BLaER1 (cell line): Measurements from ENCODE around the gene NFYC.
"Not testable (repeated sequence)": the region's sequence is repeated elsewhere in the genome, so short reads cannot be mapped to it uniquely, and the experiment has no call there.

Source experiments
- H3K27ac ChIP-seq: shearing (Covaris generic); formaldehyde crosslinking; 2 replicates; pipeline ENCODE4 v1.8.1; 2022
- H3K27me3 ChIP-seq: shearing (Covaris generic); formaldehyde crosslinking; 2 replicates; pipeline ENCODE4 v1.8.1; 2022
- H3K36me3 ChIP-seq: shearing (Covaris generic); formaldehyde crosslinking; 2 replicates; pipeline ENCODE4 v1.8.1; 2022
- H3K4me1 ChIP-seq: shearing (Covaris generic); formaldehyde crosslinking; 2 replicates; pipeline ENCODE4 v1.8.1; 2022
- H3K4me2 ChIP-seq: shearing (Covaris generic); formaldehyde crosslinking; 2 replicates; pipeline ENCODE4 v1.8.1; 2022
- H3K4me3 ChIP-seq: shearing (Covaris generic); formaldehyde crosslinking; 2 replicates; pipeline ENCODE4 v1.8.1; 2022
- H3K9ac ChIP-seq: shearing (Covaris generic); formaldehyde crosslinking; 2 replicates; pipeline ENCODE4 v1.8.1; 2022
- H3K9me3 ChIP-seq: shearing (Covaris generic); formaldehyde crosslinking; 2 replicates; pipeline ENCODE4 v1.8.1; 2022
- H4K20me1 ChIP-seq: shearing (Covaris generic); formaldehyde crosslinking; 2 replicates; pipeline ENCODE4 v1.8.1; 2022
- Cebpa-rat ChIP-seq: shearing (Covaris generic); IDR thresholded peaks from 2 replicates; pipeline ENCODE4 v1.8.1; 2022

NFYC gene

GRCh38 chr1:40712405-40712944, 21.0 kb downstream of the NFYC start:
- Histone ChIP-seq H3K36me3 (peaks cover 6% of the 10 kb centered on the region; the same call in 1 of the 2 replicates), H3K4me1 (peaks cover 59% of the 10 kb centered on the region), H3K27me3 (no peaks in the 10 kb centered on the region), H3K9ac (0 out of 2 replicates have a peak overlapping the region, but pooled peaks have one; percentile 27), H4K20me1 (peaks cover 31% of the 10 kb centered on the region; the same call in 1 of the 2 replicates), H3K4me3 (0 out of 2 replicates have a peak overlapping the region, but pooled peaks have one; percentile 13), H3K9me3 (0 out of 2 replicates have a peak, but pooled peaks cover 2% of the 10 kb centered on the region), H3K27ac (peak overlapping the region; percentile 64), H3K4me2 (peak overlapping the region; percentile 71)
- TF ChIP-seq Cebpa-rat, result no peak

- peak overlapping the region; percentile 71 for H3K4me2 ChIP-seq
- peak overlapping the region; percentile 64 for H3K27ac ChIP-seq
- TF ChIP-seq Cebpa-rat, result no peak
- H3K36me3 ChIP-seq, result peaks cover 5% of the 10 kb centered on the region; the same call in 1 of the 2 replicates
- H3K4me1 ChIP-seq, result peaks cover 58% of the 10 kb centered on the region
- no peaks in the 10 kb centered on the region for H3K9me3 ChIP-seq
- 0 out of 2 replicates have a peak overlapping the region, but pooled peaks have one; percentile 27 for H3K9ac ChIP-seq
- H3K27me3 ChIP-seq, result no peaks in the 10 kb centered on the region
- H3K4me3 ChIP-seq, result 0 out of 2 replicates have a peak overlapping the region, but pooled peaks have one; percentile 13
- peaks cover 36% of the 10 kb centered on the region; the same call in 1 of the 2 replicates for H4K20me1 ChIP-seq
These were observed 21.5 kb downstream of the NFYC start for GRCh38 chr1:40712997-40713396.

DNA sequence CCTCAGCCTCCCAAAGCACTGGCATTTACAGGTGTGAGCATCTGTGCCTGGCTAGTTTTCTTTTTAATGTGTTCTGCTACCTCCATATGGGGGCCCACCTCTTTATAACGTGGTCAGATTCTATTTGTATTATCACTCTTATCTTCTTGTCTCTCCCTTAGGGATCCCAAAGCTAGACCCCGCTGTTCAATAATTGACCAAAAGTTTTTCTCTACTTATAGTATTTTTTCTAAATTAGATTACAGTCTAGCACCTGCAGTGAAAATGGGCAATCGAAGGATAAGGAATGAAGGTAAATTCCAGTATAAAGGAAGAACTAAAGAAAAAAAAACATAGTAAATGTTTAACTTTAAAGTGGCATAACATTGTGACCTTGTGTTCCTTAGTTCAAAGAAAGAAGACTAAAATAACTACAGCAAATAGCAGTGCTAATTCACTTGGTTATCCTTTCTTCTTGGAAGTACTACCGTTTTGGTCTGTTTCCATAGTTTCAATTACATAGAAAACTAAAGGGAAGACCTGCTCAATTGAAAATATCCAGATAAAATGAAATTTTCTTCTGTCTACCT, 24.1 kb downstream of the NFYC start:
- Histone ChIP-seq H3K27ac (no peak overlapping the region), H3K4me2 (no peak overlapping the region), H3K4me1 (peaks cover 33% of the 10 kb centered on the region), H3K27me3 (no peaks in the 10 kb centered on the region), H3K4me3 (no peak overlapping the region), H3K9ac (no peak overlapping the region), H3K36me3 (peaks cover 5% of the 10 kb centered on the region; the same call in 1 of the 2 replicates), H3K9me3 (no peaks in the 10 kb centered on the region), H4K20me1 (peaks cover 31% of the 10 kb centered on the region; the same call in 1 of the 2 replicates)
- TF ChIP-seq Cebpa-rat, result no peak

DNA sequence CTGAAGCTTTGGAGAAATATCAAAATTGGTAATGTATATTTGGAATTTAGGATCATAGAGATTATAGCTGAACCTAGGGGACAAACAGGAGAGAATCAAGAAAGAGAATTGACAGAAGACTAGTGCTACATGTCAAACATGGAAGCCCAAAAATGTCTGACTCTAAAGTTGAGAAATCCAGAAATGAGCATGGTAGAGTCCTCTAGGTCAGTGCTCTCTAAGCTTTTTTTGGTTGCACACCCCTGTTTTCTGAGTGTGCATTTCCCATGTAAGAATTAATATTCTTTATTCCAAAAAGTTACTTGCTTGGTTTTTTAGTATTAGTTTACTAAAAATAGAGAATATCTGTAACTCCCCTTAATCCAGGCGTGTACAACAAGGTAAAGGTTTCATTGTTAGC, 25.6 kb downstream of the NFYC start:
- H3K9ac ChIP-seq, result no peak overlapping the region
- no peaks in the 10 kb centered on the region for H3K9me3 ChIP-seq
- H4K20me1 ChIP-seq, result peaks cover 32% of the 10 kb centered on the region; the same call in 1 of the 2 replicates
- H3K4me2 ChIP-seq, result no peak overlapping the region
- H3K4me1 ChIP-seq, result peaks cover 19% of the 10 kb centered on the region
- peaks cover 11% of the 10 kb centered on the region; the same call in 1 of the 2 replicates for H3K36me3 ChIP-seq
- no peak overlapping the region for H3K4me3 ChIP-seq
- no peaks in the 10 kb centered on the region for H3K27me3 ChIP-seq
- H3K27ac ChIP-seq, result no peak overlapping the region
- no peak for TF ChIP-seq Cebpa-rat

DNA sequence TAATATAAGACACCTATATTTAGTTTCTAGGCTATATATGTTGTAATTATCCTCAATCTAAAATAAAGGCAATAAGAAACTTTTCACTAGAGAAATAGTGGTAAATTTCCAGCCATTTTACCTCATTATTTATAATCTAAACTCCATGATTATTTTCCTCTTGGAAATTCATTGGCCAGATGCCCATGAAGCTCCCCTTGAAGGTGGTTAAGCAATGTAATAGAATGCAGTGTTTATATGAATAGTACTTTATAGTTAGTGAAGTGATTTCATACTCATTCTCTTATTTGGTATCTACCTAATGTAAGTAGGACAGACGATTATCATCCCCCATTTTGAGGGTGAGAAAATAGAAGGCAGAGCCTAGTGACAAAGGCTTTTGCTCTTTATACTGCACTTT, 26.5 kb downstream of the NFYC start:
- H3K4me3 ChIP-seq, result no peak overlapping the region
- TF ChIP-seq Cebpa-rat, result no peak
- peaks cover 10% of the 10 kb centered on the region for H3K4me1 ChIP-seq
- H3K9ac ChIP-seq, result no peak overlapping the region
- no peak overlapping the region for H3K27ac ChIP-seq
- no peak overlapping the region for H3K4me2 ChIP-seq
- no peaks in the 10 kb centered on the region for H3K27me3 ChIP-seq
- H3K9me3 ChIP-seq, result no peaks in the 10 kb centered on the region
- peaks cover 11% of the 10 kb centered on the region; the same call in 1 of the 2 replicates for H3K36me3 ChIP-seq
- peaks cover 32% of the 10 kb centered on the region; the same call in 1 of the 2 replicates for H4K20me1 ChIP-seq

DNA sequence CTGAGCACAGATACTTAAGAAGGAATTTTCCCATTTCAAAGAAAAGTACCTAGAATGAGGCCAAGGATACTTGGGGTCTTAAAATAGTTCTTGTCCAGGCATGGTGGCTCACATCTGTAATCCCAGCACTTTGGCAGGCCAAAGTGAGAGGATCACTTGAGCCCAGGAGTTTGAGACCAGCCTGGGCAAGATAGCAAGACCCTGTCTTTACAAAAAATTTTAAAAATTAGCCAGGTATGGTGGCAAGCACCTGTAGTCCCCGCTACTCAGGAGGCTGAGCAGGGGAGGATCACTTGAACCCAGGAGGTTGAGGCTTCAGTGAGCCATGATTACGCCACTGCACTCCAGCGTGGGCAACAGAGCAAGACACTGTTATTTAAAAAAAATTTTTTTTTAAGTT, 29.0 kb downstream of the NFYC start:
- peaks cover 17% of the 10 kb centered on the region; the same call in 1 of the 2 replicates for H3K36me3 ChIP-seq
- no peak overlapping the region for H3K27ac ChIP-seq

DNA sequence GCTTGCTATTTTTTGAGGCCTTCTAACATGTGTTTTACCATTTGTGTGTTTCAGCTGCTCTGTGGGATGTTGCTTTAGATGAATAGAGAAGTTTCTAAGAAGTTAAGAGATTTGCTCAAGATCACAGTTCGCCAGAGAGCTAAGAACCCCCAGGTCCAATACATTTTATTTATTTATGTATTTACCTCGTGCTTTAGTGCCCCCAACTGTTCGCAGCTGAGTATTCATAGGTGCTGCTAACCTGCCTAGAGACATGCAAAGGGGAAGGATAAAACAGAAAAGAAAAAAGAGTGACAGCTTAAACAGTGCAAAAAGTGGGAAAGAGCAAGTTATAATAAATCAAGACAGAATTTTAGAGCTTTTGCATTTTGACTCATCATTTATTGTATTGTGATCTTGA, 31.1 kb downstream of the NFYC start:
- H3K4me3 ChIP-seq, result no peak overlapping the region
- no peaks in the 10 kb centered on the region for H3K9me3 ChIP-seq
- H3K4me2 ChIP-seq, result no peak overlapping the region
- peaks cover 50% of the 10 kb centered on the region for H4K20me1 ChIP-seq
- H3K4me1 ChIP-seq, result no peaks in the 10 kb centered on the region
- H3K27ac ChIP-seq, result no peak overlapping the region
- no peak overlapping the region for H3K9ac ChIP-seq
- no peaks in the 10 kb centered on the region for H3K27me3 ChIP-seq
- no peak for TF ChIP-seq Cebpa-rat
- H3K36me3 ChIP-seq, result peaks cover 17% of the 10 kb centered on the region; the same call in 1 of the 2 replicates

More for the DNA sequence above, 29.0 kb downstream of the NFYC start:
- no peaks in the 10 kb centered on the region for H3K9me3 ChIP-seq
- TF ChIP-seq Cebpa-rat, result no peak
- H3K9ac ChIP-seq, result no peak overlapping the region
- H3K27me3 ChIP-seq, result no peaks in the 10 kb centered on the region
- H3K4me1 ChIP-seq, result no peaks in the 10 kb centered on the region
- H4K20me1 ChIP-seq, result peaks cover 54% of the 10 kb centered on the region; the same call in 1 of the 2 replicates
- no peak overlapping the region for H3K4me3 ChIP-seq
- H3K4me2 ChIP-seq, result no peak overlapping the region

DNA sequence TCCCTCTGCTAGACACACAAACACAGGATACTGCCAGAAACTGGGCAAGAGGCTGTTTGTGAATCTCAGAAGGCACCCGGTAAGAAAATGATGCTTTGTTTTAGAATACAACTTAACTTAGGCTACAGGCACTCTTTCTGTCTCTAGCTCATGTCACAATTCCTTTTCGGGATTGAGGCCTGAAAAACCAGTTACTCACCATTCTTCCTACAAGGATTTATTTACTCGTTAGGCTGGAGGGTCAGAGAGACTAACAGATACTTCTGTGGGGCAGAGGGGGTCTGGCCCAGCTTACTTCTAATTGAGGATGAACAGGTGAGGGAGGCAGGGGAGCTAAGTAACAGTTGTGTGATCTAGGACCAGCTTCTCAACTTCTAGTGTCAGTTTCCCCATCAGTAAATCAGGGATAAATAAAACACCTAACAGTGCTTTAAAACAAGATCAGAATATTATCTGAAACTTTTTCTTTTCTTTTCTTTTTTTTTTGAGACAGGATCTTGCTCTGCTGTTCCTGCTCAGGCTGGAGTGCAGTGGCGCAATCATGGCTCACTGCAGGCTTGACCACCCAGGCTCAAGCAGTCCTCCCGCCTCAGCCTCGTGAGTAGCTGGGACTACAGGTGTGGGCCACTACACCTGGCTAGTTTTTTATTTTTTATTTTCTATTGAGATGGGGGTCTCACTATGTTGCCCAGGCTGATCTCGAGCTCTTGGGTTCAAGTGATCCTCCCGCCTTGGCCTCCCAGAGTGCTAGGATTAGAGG, 31.9 kb downstream of the NFYC start:
- Histone ChIP-seq H3K4me1 (0 out of 2 replicates have a peak, but pooled peaks cover 1% of the 10 kb centered on the region), H3K9me3 (no peaks in the 10 kb centered on the region), H4K20me1 (peaks cover 50% of the 10 kb centered on the region), H3K27ac (no peak overlapping the region), H3K27me3 (no peaks in the 10 kb centered on the region), H3K4me3 (no peak overlapping the region), H3K36me3 (peaks cover 17% of the 10 kb centered on the region; the same call in 1 of the 2 replicates), H3K4me2 (no peak overlapping the region), H3K9ac (no peak overlapping the region)
- TF ChIP-seq Cebpa-rat, result no peak

- not testable (repeated sequence) for H3K9me3 ChIP-seq, H3K9ac ChIP-seq, H3K27ac ChIP-seq, H3K4me2 ChIP-seq, H3K4me3 ChIP-seq, H3K27me3 ChIP-seq
- peaks cover 19% of the 10 kb centered on the region for H3K4me1 ChIP-seq
- H4K20me1 ChIP-seq, result peaks cover 77% of the 10 kb centered on the region
- H3K36me3 ChIP-seq, result peaks cover 19% of the 10 kb centered on the region; the same call in 1 of the 2 replicates
These were observed 36.2 kb downstream of the NFYC start for GRCh38 chr1:40727662-40728061.

GRCh38 chr1:40729316-40729862, 37.9 kb downstream of the NFYC start:
- not testable (repeated sequence) for H3K27ac ChIP-seq, H3K9ac ChIP-seq, H3K9me3 ChIP-seq, H3K4me3 ChIP-seq, H3K36me3 ChIP-seq, H3K27me3 ChIP-seq
- H4K20me1 ChIP-seq, result peaks cover 80% of the 10 kb centered on the region
- peaks cover 19% of the 10 kb centered on the region for H3K4me1 ChIP-seq
- peak overlapping the region; percentile 36 for H3K4me2 ChIP-seq
